Breast epithelium (tissue), 3 donors: ENCODE results near the gene GRIK4.

Source experiments
- POLR2A ChIP-seq: fragments of 450-650 bp; IDR thresholded peaks from one replicate; pipeline ENCODE4 v1.6.1; 2016; ENCODE audit warnings: antibody characterized with exemption, mild to moderate bottlenecking, moderate library complexity
- POLR2AphosphoS5 ChIP-seq, 3 donors: sonication (generic); formaldehyde crosslinking; IDR thresholded peaks; one replicate each; pipeline ENCODE4 v1.6.1; 2017; ENCODE audit warnings: antibody characterized with exemption in 3 of 3
- TF ChIP-seq, protein P1 (sequence below), 3 donors: fragments of 450-650 bp; IDR thresholded peaks; one replicate each; pipeline ENCODE4 v1.5.1; 2016 to 2017; ENCODE audit warnings: antibody characterized with exemption in 3 of 3, mild to moderate bottlenecking in 3 of 3, moderate library complexity in 3 of 3

- TF ChIP-seq POLR2AphosphoS5 (IDR thresholded peaks at IDR 0.05) = no peak
- TF ChIP-seq, protein P1, sequence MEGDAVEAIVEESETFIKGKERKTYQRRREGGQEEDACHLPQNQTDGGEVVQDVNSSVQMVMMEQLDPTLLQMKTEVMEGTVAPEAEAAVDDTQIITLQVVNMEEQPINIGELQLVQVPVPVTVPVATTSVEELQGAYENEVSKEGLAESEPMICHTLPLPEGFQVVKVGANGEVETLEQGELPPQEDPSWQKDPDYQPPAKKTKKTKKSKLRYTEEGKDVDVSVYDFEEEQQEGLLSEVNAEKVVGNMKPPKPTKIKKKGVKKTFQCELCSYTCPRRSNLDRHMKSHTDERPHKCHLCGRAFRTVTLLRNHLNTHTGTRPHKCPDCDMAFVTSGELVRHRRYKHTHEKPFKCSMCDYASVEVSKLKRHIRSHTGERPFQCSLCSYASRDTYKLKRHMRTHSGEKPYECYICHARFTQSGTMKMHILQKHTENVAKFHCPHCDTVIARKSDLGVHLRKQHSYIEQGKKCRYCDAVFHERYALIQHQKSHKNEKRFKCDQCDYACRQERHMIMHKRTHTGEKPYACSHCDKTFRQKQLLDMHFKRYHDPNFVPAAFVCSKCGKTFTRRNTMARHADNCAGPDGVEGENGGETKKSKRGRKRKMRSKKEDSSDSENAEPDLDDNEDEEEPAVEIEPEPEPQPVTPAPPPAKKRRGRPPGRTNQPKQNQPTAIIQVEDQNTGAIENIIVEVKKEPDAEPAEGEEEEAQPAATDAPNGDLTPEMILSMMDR (IDR thresholded peaks at IDR 0.05) = no peak
- no peak for TF ChIP-seq POLR2A
Measured at GRCh38 chr11:120964857-120965256, 453.3 kb downstream of the GRIK4 start.
